DMS 273 treated with DMSO at 0.1 percent for 48 hours (cell line): Measurements from ENCODE around the gene TBXAS1.

Experiments used
- DNase-seq: peaks from one replicate; lab custom pipeline; 2025; lab: John Stamatoyannopoulos, UW

The TBXAS1 gene

DNA sequence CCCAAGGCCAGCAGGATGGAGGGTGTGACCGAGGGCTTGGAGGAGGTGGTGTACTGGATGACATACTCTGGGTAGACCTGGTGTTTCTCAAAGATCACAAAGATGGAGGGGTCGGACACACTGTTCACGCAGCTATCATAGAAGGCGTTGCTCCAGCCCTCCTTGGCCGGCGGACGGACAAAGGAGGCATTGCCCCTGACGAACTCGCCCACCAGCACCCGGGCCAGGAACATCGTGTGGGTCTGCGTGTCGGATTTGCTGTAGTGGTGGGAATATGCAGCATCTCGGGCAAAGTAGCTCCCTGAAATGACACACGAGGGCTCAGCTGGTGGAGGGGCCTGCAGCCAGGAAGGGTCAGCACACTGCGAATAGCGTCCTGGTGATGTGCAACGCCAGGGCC is 195.5 kb downstream of the TBXAS1 start:
- no peak for DNase-seq

DNA sequence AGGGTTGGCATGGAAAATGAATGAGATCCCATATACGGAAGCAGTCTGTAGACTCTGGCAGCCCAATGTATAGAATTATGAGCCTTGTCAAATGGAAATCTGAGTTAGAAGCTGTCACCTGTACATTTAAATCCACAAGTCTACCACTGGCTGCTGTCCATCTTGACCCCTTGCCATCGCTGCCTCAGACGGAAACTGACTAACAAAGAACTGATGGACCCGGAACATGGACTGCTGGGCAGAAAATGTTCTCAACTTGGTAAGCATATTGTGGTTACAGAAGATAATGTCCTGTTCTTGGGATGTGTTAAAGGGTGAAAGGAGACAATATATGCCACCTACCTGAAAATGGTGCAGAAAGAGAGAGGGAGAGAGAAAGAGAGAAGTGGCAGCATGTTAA is 196.2 kb downstream of the TBXAS1 start:
- DNase-seq = no peak

GRCh38 chr7:140025814-140026433 is 196.9 kb downstream of the TBXAS1 start:
- no peak for DNase-seq

DNA sequence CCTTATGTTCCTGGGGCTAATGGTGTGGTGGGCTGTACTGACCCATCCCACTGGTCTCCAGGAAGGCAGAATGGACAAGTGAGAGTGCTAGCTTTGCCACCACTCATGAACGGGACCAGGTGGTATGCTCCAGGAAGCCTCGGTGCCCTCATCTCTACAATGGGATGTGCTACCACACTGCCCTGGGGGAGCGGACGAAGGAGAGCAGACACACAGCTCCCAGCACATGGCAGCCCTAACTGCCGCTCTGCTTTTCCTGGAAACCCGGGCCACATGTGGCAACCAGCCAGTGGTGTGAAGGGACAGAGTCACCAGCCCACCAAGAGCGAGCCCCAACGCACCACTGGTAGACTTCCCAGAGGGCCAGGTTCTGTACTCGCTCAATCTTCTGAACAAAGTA is 197.9 kb downstream of the TBXAS1 start:
- DNase-seq = no peak

GRCh38 chr7:140027858-140028257 is 198.8 kb downstream of the TBXAS1 start:
- no peak for DNase-seq

GRCh38 chr7:140028311-140028710 is 199.2 kb downstream of the TBXAS1 start:
- DNase-seq = no peak

GRCh38 chr7:140029072-140029471 is 200.0 kb downstream of the TBXAS1 start:
- no peak for DNase-seq

DNA sequence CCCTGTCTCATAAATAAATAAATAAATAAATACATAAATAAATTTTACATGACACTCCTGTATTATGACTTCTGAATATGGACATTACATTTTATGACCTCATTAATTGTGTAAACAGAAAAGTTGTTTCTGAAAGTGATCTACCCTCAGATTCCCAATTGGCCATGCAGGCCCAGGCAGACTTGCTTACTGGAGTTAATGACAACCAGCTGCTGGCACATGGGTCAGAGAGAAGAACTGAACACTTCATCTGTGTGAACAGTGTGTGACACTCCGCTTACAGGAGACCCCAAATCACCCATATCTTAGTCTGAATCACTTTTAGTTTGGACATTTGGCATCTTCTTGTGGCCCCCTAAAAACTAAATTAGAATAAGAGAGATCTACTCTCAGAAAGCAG is 202.3 kb downstream of the TBXAS1 start:
- DNase-seq = no peak

- no peak for DNase-seq
Measured at GRCh38 chr7:140033036-140033435, 204.0 kb downstream of the TBXAS1 start.

DNA sequence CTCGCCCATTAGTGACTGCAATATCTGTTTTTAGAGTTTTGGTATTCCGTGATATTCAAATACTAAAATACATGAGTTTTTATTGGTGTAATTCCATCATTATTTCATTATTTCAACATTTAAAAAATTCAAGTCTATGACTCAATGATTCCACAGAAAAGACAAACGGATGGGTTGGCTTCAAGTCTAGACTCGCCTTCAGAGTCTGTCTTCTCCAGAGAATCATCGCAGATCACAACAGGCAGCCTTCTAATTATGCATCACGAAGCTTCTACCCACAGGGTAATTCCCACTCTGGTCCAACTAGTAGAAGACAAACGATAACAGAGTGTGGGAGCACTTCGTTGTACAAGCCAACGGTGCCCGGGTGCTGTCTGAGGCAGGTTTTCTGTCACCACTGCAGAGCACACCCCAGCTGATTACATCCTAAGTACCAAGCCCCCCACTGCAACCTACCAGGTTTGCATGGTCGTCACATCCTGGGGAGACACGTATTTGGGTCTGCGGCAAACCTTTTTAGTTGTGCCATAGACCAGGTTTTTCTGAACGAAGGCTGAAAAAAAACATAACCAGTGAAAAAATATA is 204.8 kb downstream of the TBXAS1 start:
- no peak for DNase-seq

DNA sequence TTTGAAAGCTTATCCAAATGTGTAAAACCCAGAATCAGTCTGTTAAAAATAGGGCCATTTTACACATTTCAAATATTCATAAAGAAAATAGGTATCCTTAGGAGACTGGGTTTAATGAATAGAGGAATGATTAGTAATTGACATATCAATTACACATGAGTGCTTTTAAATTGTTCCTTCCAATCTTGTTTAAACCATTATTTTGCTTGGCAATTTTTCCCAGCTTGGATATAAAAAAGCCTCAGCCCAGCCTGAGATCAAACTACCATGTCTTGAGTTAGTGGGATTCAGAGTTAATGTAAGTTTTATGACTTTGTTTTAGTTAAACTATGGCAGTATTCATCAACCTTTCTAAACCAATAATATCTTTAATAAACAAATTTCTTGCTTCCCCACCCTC is 205.4 kb downstream of the TBXAS1 start:
- DNase-seq = no peak

DNA sequence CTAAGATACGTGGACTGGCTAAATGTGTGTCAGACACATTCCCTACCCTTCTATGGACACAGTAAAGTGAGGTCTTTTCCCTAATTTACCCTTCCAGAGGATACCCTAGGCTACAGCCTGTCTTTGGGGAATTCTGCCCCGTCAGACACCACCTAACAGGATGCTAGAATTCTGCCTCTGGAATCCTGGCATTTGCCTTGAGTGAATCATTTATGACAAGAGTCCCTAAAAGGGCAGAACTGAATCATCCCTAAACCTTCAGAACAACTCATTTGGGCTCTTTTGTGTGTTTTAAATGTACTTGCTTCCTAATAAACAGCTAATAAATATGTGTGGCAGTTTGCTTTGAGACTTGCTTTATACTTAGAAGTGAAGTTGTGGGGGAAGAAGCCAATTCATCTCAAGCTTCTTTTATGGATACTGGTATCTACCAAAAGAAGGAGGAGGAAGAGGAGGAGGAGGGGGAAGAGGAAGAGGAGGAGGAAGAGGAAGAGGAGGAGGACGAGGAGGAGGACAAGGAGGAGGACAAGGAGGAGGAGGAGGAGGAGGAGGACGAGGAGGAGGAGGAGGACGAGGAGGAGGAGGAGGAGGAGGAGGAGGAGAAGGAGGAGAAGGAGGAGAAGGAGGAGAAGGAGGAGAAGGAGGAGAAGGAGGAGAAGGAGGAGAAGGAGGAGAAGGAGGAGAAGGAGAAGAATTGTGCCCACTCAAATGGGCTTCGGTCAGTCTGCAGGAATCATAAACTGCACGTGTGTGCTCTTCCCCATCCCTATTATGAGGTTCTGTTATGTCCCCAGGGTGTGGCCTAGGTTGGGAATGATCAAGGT is 206.5 kb downstream of the TBXAS1 start:
- DNase-seq = no peak

GRCh38 chr7:140036224-140036962 is 207.3 kb downstream of the TBXAS1 start:
- no peak for DNase-seq

DNA sequence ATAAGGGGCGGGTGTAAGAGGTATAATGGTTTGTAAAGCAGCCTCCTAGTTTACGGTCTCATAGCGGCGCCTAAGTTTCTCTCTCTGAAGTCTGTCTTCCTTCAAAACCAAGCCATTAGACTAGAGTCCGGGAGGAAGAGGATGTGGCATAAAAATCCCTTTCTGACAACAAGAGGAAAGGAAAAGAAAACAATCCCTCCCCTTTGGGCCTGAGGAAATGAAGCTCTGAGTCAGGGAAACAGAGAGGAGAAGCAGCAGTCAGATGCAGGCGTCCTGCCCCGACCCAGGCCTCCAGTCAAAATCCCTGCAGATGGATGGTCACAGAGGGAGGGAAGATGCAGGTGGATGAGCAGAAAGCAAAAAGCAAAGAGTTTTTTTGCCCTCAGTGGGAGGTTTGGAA is 210.0 kb downstream of the TBXAS1 start:
- DNase-seq = no peak

- DNase-seq = no peak
Measured at GRCh38 chr7:140039896-140040295, 210.8 kb downstream of the TBXAS1 start.

DNA sequence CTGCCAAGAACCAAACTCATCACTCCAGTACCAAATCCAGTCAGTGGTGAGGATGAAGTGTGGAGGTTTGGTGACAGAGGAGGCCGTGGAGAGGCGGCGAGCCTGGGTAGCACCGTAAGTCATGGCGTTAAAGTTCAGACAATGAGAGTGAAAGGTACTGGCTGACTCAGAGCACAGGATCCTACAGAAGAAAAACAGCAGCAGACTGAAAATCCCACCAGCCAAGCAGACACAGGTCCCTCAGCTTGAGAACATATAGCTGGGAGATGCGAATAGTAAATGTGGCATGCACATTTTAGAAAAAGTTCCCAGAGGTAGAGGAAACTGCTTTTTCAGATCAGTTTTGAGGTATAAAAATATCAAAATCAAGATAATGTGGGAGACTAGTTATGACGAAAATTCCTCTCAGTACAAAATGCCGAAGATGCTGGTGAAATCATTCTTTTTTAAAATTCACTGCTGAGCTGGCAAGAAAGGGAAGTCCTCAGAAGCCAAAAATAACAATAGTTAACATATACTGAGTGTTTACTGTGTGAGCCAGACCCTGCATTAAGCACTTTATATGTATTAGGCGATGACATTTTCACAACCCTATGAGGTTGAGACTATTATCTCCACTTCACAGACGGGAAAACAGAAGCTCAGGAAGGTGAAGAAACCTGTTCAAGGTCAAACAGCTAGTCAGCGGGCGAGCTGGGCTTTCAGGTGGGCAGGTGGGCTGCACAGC is 212.8 kb downstream of the TBXAS1 start:
- no peak for DNase-seq

- DNase-seq = no peak
Measured at GRCh38 chr7:140042386-140042670, 213.3 kb downstream of the TBXAS1 start.

DNA sequence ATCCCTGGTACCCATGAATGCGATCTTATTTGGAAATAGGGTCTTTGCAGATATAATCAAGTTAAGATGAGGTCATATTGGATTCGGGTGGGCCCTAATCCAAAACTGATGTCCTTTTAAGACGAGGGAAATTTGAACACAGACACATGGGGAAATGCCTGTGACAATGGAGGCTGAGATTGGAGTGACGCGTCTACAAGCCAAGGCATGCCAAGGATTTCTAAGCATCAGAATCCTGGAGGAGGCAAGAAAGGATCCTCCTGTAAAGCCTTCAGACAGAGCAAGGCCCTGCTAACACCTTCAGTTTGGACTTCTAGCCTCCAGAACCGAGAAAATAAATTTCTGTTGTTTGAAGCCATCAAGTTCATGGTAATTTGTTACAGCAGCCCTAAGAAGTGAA is 215.2 kb downstream of the TBXAS1 start:
- DNase-seq = no peak

DNA sequence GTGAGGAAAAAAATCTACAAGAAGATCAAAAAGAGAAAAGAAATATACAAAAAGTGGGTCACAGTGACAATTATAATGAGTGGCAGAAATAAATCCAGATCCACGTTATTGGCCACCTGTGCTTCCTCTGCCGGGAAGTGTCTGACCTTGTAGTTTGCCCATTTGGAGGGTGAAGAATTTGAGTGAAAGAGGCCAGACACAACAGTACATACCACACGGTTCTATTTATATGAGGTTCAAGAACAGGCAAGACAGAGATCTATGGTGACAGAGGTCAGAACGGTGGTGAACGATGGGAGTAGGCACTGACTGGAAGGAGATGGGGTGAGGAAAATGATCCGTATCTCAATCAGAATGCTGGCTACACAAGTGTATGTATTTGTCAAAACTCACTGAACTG is 216.6 kb downstream of the TBXAS1 start:
- no peak for DNase-seq

- DNase-seq = no peak
Measured at GRCh38 chr7:140047197-140047596, 218.1 kb downstream of the TBXAS1 start.

GRCh38 chr7:140048138-140048537 is 219.1 kb downstream of the TBXAS1 start:
- no peak for DNase-seq

DNA sequence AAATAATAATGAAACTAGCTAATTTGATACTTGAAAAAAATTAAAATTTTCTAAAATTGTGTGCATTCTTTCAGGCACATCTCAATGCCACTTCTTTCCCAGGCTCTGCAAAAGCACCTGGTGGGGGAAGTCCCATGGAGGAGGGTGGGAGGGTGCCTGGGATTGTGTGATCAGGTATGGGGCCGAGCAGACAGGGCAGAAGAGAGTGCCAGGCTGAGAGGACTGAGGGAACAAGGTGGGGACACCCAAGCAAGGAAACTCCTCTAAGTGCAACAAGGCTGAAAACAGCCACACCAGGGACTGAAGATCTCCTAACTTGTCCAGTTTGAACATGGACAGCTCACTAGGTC is 219.9 kb downstream of the TBXAS1 start:
- no peak for DNase-seq
